Hepatocyte (in vitro differentiated cells): ENCODE results near the gene PPP6R2. TPM values are rescaled to one million over a fixed set of nuclear protein-coding genes. Genes with fewer than 3 reads are reported as not detected.

Source experiments
- DNase-seq: peaks from one replicate; pipeline ENCODE4 v3.0.0-alpha.2; 2016; ENCODE audit warnings: low spot score
- H2AFZ ChIP-seq: fragments of 200-600 bp; sonication (generic); 2 replicates; pipeline ENCODE4 v1.6.0; 2016; ENCODE audit warnings: antibody characterized with exemption, mild to moderate bottlenecking
- H3K27ac ChIP-seq: fragments of 200-600 bp; sonication (generic); 2 replicates; pipeline ENCODE4 v1.5.1; 2016; ENCODE audit warnings: mild to moderate bottlenecking
- H3K27me3 ChIP-seq: fragments of 200-600 bp; sonication (generic); 2 replicates; pipeline ENCODE4 v1.6.1; 2016
- H3K36me3 ChIP-seq: fragments of 200-600 bp; sonication (generic); replicated peaks from 2 replicates; pipeline ENCODE4 v1.5.1; 2016; ENCODE audit warnings: low read depth; ENCODE audit not compliant: insufficient read depth
- H3K4me1 ChIP-seq: fragments of 200-600 bp; sonication (generic); 2 replicates; pipeline ENCODE4 v1.5.1; 2016; ENCODE audit warnings: mild to moderate bottlenecking, moderate library complexity; ENCODE audit not compliant: insufficient read depth
- H3K4me2 ChIP-seq: fragments of 200-600 bp; sonication (generic); 2 replicates; pipeline ENCODE4 v1.6.0; 2016
- H3K4me3 ChIP-seq: fragments of 200-600 bp; sonication (generic); 2 replicates; pipeline ENCODE4 v1.5.1; 2016; ENCODE audit warnings: mild to moderate bottlenecking
- H3K79me2 ChIP-seq: fragments of 200-600 bp; sonication (generic); 2 replicates; pipeline ENCODE4 v1.6.0; 2017; ENCODE audit warnings: mild to moderate bottlenecking
- H3K9me2 ChIP-seq: fragments of 200-600 bp; sonication (generic); replicated peaks from 2 replicates; pipeline ENCODE4 v1.6.0; 2017; ENCODE audit warnings: mild to moderate bottlenecking; ENCODE audit not compliant: insufficient read depth
- H3K9me3 ChIP-seq: fragments of 200-600 bp; sonication (generic); 2 replicates; pipeline ENCODE4 v1.5.1; 2016; ENCODE audit warnings: low read depth, mild to moderate bottlenecking
- H4K20me1 ChIP-seq: fragments of 200-600 bp; sonication (generic); 2 replicates; pipeline ENCODE4 v1.6.0; 2016; ENCODE audit warnings: mild to moderate bottlenecking; ENCODE audit not compliant: insufficient read depth, poor library complexity, severe bottlenecking
- EZH2 ChIP-seq: fragments of 200-600 bp; sonication (generic); IDR thresholded peaks from 2 replicates; pipeline ENCODE4 v1.6.1; 2016; ENCODE audit warnings: antibody characterized with exemption, mild to moderate bottlenecking, borderline replicate concordance
- EZH2phosphoT487 ChIP-seq: fragments of 200-600 bp; sonication (generic); IDR thresholded peaks from one replicate; pipeline ENCODE4 v1.6.1; 2018; ENCODE audit warnings: antibody characterized with exemption, mild to moderate bottlenecking, low read depth, moderate library complexity; ENCODE audit not compliant: unreplicated experiment, severe bottlenecking
- WGBS: methylation state at CpG from one replicate; pipeline ENCODE4 v1.1.6; 2016; ENCODE audit warnings: low lambda C conversion rate; ENCODE audit errors: missing lambda C conversion rate; 5-methylcytosine and 5-hydroxymethylcytosine counted together
- polyA plus RNA-seq: library from polyadenylated mRNA; unstranded; fragments of >200 nt; fragmentation: Nextera tagmentation; extraction: Ambion mirVana; gene quantifications from 2 replicates; pipeline ENCODE4 v1.2.1, GENCODE V29; 2016
- total RNA-seq: library from RNA; depleted of rRNA; stranded (reverse); fragments of >200 nt; gene quantifications from 2 replicates; pipeline ENCODE4 v1.2.3, GENCODE V29; 2014
- TF ChIP-seq, protein P1 (sequence below): fragments of 200-600 bp; sonication (generic); IDR thresholded peaks from 2 replicates; pipeline ENCODE4 v1.5.1; 2016; ENCODE audit warnings: antibody characterized with exemption, mild to moderate bottlenecking; ENCODE audit not compliant: poor library complexity

PPP6R2 gene
- total and polyA plus RNA-seq, 2 experiments from 2014 or later: 47.0 to 57.9 TPM

DNA sequence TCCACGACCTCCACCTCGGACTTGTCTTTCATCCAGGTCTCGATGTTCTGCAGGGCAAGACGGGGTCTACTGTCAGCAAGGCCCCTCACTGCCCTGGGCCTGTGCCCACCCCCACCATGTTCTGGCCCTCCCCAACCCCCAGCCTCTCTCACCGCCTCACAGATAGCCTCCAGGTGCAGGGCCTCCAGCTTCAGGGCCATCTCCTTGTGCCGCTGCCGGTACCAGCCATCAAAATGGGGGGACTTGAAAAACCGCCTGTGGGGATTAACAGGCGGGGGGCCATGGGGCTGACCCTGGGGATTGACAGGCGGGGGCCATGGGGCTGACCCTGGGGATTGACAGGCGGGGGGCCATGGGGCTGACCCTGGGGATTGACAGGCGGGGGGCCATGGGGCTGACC, 30.8 kb upstream of the PPP6R2 start:
- Histone ChIP-seq H3K9me2 (no peaks in the 10 kb centered on the region), H2AFZ (no peak overlapping the region), H3K79me2 (no peaks in the 10 kb centered on the region), H3K4me3 (no peak overlapping the region), H3K4me2 (no peak overlapping the region), H3K36me3 (no peaks in the 10 kb centered on the region), H3K4me1 (peaks cover 14% of the 10 kb centered on the region), H3K9me3 (no peaks in the 10 kb centered on the region), H3K27ac (no peak overlapping the region), H4K20me1 (no peaks in the 10 kb centered on the region), H3K27me3 (no peaks in the 10 kb centered on the region)
- DNase-seq: no peak
- TF ChIP-seq, protein P1, sequence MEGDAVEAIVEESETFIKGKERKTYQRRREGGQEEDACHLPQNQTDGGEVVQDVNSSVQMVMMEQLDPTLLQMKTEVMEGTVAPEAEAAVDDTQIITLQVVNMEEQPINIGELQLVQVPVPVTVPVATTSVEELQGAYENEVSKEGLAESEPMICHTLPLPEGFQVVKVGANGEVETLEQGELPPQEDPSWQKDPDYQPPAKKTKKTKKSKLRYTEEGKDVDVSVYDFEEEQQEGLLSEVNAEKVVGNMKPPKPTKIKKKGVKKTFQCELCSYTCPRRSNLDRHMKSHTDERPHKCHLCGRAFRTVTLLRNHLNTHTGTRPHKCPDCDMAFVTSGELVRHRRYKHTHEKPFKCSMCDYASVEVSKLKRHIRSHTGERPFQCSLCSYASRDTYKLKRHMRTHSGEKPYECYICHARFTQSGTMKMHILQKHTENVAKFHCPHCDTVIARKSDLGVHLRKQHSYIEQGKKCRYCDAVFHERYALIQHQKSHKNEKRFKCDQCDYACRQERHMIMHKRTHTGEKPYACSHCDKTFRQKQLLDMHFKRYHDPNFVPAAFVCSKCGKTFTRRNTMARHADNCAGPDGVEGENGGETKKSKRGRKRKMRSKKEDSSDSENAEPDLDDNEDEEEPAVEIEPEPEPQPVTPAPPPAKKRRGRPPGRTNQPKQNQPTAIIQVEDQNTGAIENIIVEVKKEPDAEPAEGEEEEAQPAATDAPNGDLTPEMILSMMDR: no peak
- TF ChIP-seq EZH2phosphoT487 (no peak), EZH2 (no peak)
- 98% methylated on average over 9 of the region's 12 CpGs for WGBS

- Histone ChIP-seq H3K4me2 (no peak overlapping the region), H2AFZ (no peak overlapping the region), H3K4me1 (peaks cover 11% of the 10 kb centered on the region), H4K20me1 (no peaks in the 10 kb centered on the region), H3K4me3 (no peak overlapping the region), H3K36me3 (no peaks in the 10 kb centered on the region), H3K9me2 (no peaks in the 10 kb centered on the region), H3K27me3 (no peaks in the 10 kb centered on the region), H3K79me2 (no peaks in the 10 kb centered on the region), H3K9me3 (no peaks in the 10 kb centered on the region), H3K27ac (no peak overlapping the region)
- DNase-seq: no peak
- no peak for TF ChIP-seq EZH2
- WGBS: 82% methylated on average over 7 of the region's 7 CpGs
Measured at GRCh38 chr22:50313021-50313420, 30.1 kb upstream of the PPP6R2 start.

DNA sequence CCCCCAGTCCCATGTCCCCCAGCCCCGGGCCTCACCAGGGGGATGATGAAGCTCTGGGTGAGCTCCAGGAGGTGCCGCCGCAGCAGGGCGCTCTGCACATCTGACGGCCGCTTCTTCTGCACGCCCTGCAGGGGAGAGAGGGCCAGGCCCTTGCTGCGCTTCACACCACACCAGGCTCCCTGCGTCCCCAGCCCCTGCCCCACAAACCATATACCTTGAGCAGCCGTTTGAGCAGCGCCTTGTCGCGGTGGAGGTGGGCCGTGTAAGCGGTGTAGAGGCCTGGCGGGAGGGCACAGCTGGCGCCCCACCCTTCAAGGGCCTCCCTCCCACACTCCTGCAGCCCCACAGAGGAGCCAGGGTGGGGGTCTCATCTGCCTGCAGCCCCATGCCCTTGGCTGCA, 29.5 kb upstream of the PPP6R2 start:
- Histone ChIP-seq H3K4me3 (no peak overlapping the region), H4K20me1 (no peaks in the 10 kb centered on the region), H3K36me3 (no peaks in the 10 kb centered on the region), H3K4me2 (no peak overlapping the region), H2AFZ (no peak overlapping the region), H3K79me2 (no peaks in the 10 kb centered on the region), H3K4me1 (peaks cover 6% of the 10 kb centered on the region), H3K27me3 (no peaks in the 10 kb centered on the region), H3K9me3 (no peaks in the 10 kb centered on the region), H3K27ac (no peak overlapping the region), H3K9me2 (no peaks in the 10 kb centered on the region)
- peak; percentile 3 for DNase-seq
- TF ChIP-seq, protein P1: no peak
- TF ChIP-seq EZH2 (no peak), EZH2phosphoT487 (no peak)
- WGBS: 85% methylated on average over 11 of the region's 17 CpGs

DNA sequence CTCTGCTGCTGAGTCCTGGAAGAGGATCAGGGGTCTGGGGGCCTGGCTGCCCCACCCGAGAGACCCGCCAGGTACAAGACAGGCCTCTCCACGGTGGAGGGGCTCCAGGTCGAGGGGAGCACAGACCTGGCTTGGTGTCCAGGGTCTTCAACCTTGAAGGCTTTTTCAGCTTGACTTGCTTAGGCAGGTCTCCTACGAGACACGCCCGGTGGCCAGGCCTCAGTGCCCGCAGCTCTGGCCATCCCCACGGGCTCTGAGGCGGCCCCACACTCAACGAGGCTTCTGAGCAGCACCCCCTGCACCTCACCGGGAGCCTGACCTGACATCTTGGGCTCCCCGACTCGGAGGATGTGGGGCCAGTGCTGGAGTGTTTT, 29.1 kb upstream of the PPP6R2 start:
- Histone ChIP-seq H3K27ac (no peak overlapping the region), H3K4me3 (no peak overlapping the region), H3K27me3 (no peaks in the 10 kb centered on the region), H3K9me3 (no peaks in the 10 kb centered on the region), H3K4me2 (no peak overlapping the region), H2AFZ (no peak overlapping the region), H3K36me3 (no peaks in the 10 kb centered on the region), H3K9me2 (no peaks in the 10 kb centered on the region), H4K20me1 (no peaks in the 10 kb centered on the region), H3K79me2 (no peaks in the 10 kb centered on the region), H3K4me1 (peaks cover 2% of the 10 kb centered on the region)
- TF ChIP-seq EZH2phosphoT487: no peak
- no peak for TF ChIP-seq EZH2
- TF ChIP-seq, protein P1: no peak
- no peak for DNase-seq
- WGBS: 85% methylated on average over 14 of the region's 14 CpGs
